Upper lobe of left lung (tissue), 6 donors: ENCODE data around the gene EWSR1. TPM values are rescaled to one million over a fixed set of nuclear protein-coding genes. Genes with fewer than 3 reads are reported as not detected.

Experiments
- ATAC-seq, 2 donors: fragments of 200-7000 bp; cut with Tn5 transposase; one replicate each; pipeline ENCODE4 v1.9.1; 2022; ENCODE audit warnings: mild to moderate bottlenecking in 2 of 2, moderate library complexity in 2 of 2; ENCODE audit not compliant: low FRiP score in 2 of 2
- DNase-seq, 2 donors: peaks; one replicate each; pipeline ENCODE4 v3.0.0-alpha.2; 2019 to 2020
- H3K27ac ChIP-seq, 4 donors: fragments of 200-600 bp; sonication (generic); one replicate each; pipeline ENCODE4 v1.5.1; 2016 to 2019
- H3K27me3 ChIP-seq, 4 donors: fragments of 200-600 bp; sonication (generic); one replicate each; pipeline ENCODE4 v1.5.1; 2017 to 2019
- H3K36me3 ChIP-seq, 4 donors: fragments of 200-600 bp; sonication (generic); one replicate each; pipeline ENCODE4 v1.5.1; 2016 to 2019
- H3K4me1 ChIP-seq, 4 donors: fragments of 200-600 bp; sonication (generic); one replicate each; pipeline ENCODE4 v1.5.1; 2018 to 2019
- H3K4me3 ChIP-seq, 4 donors: fragments of 200-600 bp; sonication (generic); one replicate each; pipeline ENCODE4 v1.5.1; 2017 to 2019; ENCODE audit warnings: mild to moderate bottlenecking in 2 of 4, moderate library complexity in 1 of 4
- H3K9me3 ChIP-seq, 4 donors: fragments of 200-600 bp; sonication (generic); one replicate each; pipeline ENCODE4 v1.5.1; 2018 to 2019
- EP300 ChIP-seq, 4 donors: sonication (generic); formaldehyde crosslinking; IDR thresholded peaks; one replicate each; pipeline ENCODE4 v1.5.1; 2017; ENCODE audit warnings: antibody characterized with exemption in 4 of 4, control low read depth in 2 of 4
- POLR2A ChIP-seq, 4 donors: fragments of 450-650 bp; IDR thresholded peaks; one replicate each; pipeline ENCODE4 v1.5.1; 2016 to 2017; ENCODE audit warnings: antibody characterized with exemption in 4 of 4, mild to moderate bottlenecking in 2 of 4
- POLR2AphosphoS5 ChIP-seq, 2 donors: sonication (generic); formaldehyde crosslinking; IDR thresholded peaks; one replicate each; pipeline ENCODE4 v1.5.1; 2017; ENCODE audit warnings: antibody characterized with exemption in 2 of 2
- WGBS, 2 donors: methylation state at CpG; one replicate each; pipeline ENCODE4 v1.1.5; 2017 to 2018; 5-methylcytosine and 5-hydroxymethylcytosine counted together
- total RNA-seq, 6 donors: library from RNA; depleted of rRNA in 4 of 6; stranded (reverse); fragments of >200 nt in 4 of 6; gene quantifications; one replicate each; pipeline versions ENCODE4 v1.1.0 to v1.2.1, GENCODE V29; 2016 to 2021
- TF ChIP-seq, protein P1 (sequence below), 6 experiments: fragments of 450-650 bp in 4 of 6; fragments of 200-600 bp in 2 of 6; sonication (generic) in 2 of 6; IDR thresholded peaks; one replicate each; pipeline ENCODE4 v1.5.1; 2016 to 2019; ENCODE audit warnings: antibody characterized with exemption in 6 of 6
- donor health status: DM: no; HTN: no; CAD: no; lungs with moderate emphysema.
- donor health status: DM: no; HTN: yes; CAD: no; lungs with severe emphysema.

Gene EWSR1
- total RNA-seq, 6 donors from 2014 or later: 156 to 293 (median 183) TPM

DNA sequence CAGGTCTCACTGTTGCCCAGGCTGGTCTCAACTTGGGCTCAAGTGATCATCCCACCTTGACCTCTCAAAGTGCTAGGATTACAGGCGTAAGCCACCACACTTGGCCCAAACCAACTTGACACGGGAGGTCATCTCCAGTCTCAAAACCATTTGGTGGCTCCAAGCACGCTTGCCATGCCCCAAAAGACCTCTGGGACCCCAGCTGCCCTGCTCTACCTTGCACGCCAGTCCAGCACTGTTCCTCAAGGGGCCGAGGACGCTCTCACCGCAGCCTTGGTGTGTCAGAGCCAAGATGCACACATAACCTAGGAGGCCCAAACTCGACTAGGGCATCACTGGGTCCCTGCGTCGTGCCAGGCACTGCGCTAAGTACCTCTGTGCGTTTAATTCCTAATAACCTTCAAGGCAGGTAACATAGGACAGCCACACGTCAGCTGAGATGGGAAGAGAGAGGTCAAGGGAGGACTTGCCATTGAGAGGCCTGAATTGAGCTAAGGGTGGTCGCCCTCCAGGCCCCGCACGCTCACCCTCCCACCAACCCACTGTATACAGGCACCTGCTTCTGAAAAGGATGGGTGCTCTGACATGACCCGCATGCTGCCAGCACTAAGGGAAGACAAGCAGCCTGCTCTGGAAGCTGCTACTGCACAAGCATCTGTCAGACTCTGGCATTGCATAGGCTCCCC lies 33.8 kb downstream of the EWSR1 start:
- TF ChIP-seq POLR2AphosphoS5 (IDR thresholded peaks at IDR 0.05): no peak
- TF ChIP-seq, protein P1, sequence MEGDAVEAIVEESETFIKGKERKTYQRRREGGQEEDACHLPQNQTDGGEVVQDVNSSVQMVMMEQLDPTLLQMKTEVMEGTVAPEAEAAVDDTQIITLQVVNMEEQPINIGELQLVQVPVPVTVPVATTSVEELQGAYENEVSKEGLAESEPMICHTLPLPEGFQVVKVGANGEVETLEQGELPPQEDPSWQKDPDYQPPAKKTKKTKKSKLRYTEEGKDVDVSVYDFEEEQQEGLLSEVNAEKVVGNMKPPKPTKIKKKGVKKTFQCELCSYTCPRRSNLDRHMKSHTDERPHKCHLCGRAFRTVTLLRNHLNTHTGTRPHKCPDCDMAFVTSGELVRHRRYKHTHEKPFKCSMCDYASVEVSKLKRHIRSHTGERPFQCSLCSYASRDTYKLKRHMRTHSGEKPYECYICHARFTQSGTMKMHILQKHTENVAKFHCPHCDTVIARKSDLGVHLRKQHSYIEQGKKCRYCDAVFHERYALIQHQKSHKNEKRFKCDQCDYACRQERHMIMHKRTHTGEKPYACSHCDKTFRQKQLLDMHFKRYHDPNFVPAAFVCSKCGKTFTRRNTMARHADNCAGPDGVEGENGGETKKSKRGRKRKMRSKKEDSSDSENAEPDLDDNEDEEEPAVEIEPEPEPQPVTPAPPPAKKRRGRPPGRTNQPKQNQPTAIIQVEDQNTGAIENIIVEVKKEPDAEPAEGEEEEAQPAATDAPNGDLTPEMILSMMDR (IDR thresholded peaks at IDR 0.05): no peak
- no peak for TF ChIP-seq POLR2A (IDR thresholded peaks at IDR 0.05)
- TF ChIP-seq EP300 (IDR thresholded peaks at IDR 0.05): no peak
- Histone ChIP-seq H3K4me3 (no peak overlapping the region), H3K4me1 (peaks cover 10 to 26% (median 15%) of the 10 kb centered on the region in 4 donors), H3K9me3 (no peaks in the 10 kb centered on the region), H3K27ac (no peak overlapping the region), H3K36me3 (peaks cover 29 to 46% (median 45%) of the 10 kb centered on the region in 4 donors), H3K27me3 (no peaks in the 10 kb centered on the region)
- ATAC-seq (no peak), DNase-seq (no peak)
- WGBS, 2 donors: 93 to 94% methylated on average over 13 to 17 of the region's 17 CpGs

DNA sequence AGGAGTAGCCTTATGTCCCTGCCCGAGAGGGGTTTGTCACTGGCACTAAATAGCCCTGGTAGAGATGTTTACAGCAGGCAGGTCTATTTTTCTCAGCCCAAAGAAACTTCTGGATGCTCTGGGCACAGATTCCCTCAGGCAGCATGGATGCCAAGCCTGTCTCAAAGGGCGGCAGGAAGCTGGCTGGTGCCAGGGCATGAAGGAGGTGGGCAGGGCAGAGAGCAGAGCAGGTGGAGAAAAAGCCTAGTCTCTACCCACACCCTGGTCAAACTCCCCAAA lies 34.3 kb downstream of the EWSR1 start:
- peaks cover 11 to 29% (median 16%) of the 10 kb centered on the region in 4 donors for H3K4me1 ChIP-seq
- peak overlapping the region in 1 of 4 donors; percentile 26 for H3K27ac ChIP-seq
- no peak overlapping the region for H3K4me3 ChIP-seq
- TF ChIP-seq, protein P1 (IDR thresholded peaks at IDR 0.05): no peak
- TF ChIP-seq POLR2A (IDR thresholded peaks at IDR 0.05) (no peak), EP300 (IDR thresholded peaks at IDR 0.05) (no peak), POLR2AphosphoS5 (IDR thresholded peaks at IDR 0.05) (no peak)
- 38 to 59% methylated on average over 1 to 2 of the region's 2 CpGs for WGBS, 2 donors
- no peaks in the 10 kb centered on the region for H3K9me3 ChIP-seq
- peaks cover 25 to 41% (median 41%) of the 10 kb centered on the region in 4 donors for H3K36me3 ChIP-seq
- no peaks in the 10 kb centered on the region for H3K27me3 ChIP-seq
- DNase-seq (no peak), ATAC-seq (no peak)

DNA sequence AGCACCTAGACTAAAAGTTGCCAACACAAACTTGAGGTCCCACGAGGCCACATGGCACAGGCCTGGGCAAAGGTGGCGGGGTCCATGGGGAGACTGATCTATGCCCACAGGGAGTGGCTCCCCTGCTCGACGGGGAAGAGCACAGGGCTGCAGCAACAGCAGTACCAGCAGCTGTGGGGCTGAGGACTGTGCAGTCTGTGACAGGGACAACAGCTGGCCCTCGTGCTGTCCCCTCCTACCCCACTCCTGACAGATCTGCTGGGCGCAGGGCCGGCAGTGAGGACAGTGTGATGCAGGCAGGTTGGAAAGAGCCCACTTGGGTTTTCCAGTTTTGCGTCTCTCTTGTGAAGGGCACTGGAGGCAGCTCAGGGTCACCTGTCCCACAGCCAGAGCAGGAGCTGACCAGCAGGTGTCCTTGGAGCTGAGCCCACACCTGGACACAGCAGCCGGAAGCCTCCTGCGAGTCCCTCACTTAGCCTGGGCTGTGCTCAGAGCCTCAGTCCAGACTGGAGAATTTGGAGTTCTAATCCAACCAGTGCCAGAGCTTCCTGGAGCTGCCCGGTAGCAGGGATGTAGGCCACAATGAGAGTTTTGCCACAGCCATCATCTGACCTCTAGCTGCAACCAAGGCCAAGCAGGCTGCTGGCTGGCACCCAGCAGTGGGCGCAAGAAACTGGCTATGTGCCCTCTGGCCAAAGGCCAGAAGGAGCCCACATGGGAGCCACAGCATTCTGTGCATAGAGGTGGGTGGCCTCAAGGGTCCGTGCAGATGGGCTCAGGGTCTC lies 34.8 kb downstream of the EWSR1 start:
- peak overlapping the region in 3 of 4 donors; percentile 26 to 61 (median 45) for H3K27ac ChIP-seq
- peak in 1 of 2 donors; percentile 68 for DNase-seq
- H3K9me3 ChIP-seq: no peaks in the 10 kb centered on the region
- WGBS, 2 donors: 44% methylated on average over 13 of the region's 13 CpGs; no CpG with 5 or more reads in 1 of the 2 donors
- H3K4me3 ChIP-seq: no peak overlapping the region
- H3K27me3 ChIP-seq: no peaks in the 10 kb centered on the region
- peak in 1 of 2 donors; percentile 6 for ATAC-seq
- H3K36me3 ChIP-seq: peaks cover 19 to 36% (median 35%) of the 10 kb centered on the region in 4 donors
- no peak for TF ChIP-seq POLR2AphosphoS5 (IDR thresholded peaks at IDR 0.05)
- peaks cover 16 to 35% (median 21%) of the 10 kb centered on the region in 4 donors for H3K4me1 ChIP-seq

DNA sequence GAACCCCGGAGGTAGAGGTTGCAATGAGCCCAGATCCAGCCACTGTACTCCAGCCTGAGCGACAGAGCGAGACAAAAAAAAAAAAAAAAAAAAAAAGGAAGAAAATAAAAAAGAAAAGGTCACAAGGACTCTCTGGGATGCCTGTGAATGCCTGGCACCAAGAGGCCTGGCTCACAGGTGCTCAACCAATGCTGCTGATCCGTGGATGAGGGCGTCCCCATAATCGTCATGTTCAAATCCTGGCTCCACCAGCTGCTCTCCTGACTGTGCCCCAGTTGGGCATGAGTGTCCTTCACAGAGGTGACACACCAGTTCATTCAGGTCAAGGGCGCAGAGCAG lies 37.7 kb downstream of the EWSR1 start:
- DNase-seq: no peak

More for the DNA sequence above, 37.7 kb downstream of the EWSR1 start:
- Histone ChIP-seq H3K9me3 (no peaks in the 10 kb centered on the region), H3K27ac (peak overlapping the region; percentile 76 to 90 (median 86)), H3K36me3 (peaks cover 0 to 9% (median 6%) of the 10 kb centered on the region in 4 donors), H3K27me3 (no peaks in the 10 kb centered on the region), H3K4me1 (peaks cover 45 to 64% (median 50%) of the 10 kb centered on the region in 4 donors), H3K4me3 (peak overlapping the region in 3 of 4 donors; percentile 67 to 79 (median 75))
- 59 to 62% methylated on average over 6 to 7 of the region's 7 CpGs for WGBS, 2 donors
- no peak for ATAC-seq
- TF ChIP-seq EP300 (IDR thresholded peaks at IDR 0.05) (no peak), POLR2AphosphoS5 (IDR thresholded peaks at IDR 0.05) (no peak), POLR2A (IDR thresholded peaks at IDR 0.05) (no peak)
- TF ChIP-seq, protein P1 (IDR thresholded peaks at IDR 0.05): no peak
